Fibroblast of the aortic adventitia (primary cell): ENCODE data around the gene MOB2. TPM values are rescaled to one million over a fixed set of nuclear protein-coding genes. Genes with fewer than 3 reads are reported as not detected.

Source experiments
- DNase-seq: peaks from one replicate; pipeline ENCODE4 v3.0.0-alpha.2; 2010; ENCODE audit warnings: low read depth
- H3K4me3 ChIP-seq: 2 replicates; pipeline ENCODE4 v1.5.1; 2011; ENCODE audit warnings: low read depth, mild to moderate bottlenecking, control low read depth, low read length, moderate library complexity
- total RNA-seq: library from RNA; depleted of rRNA; stranded (reverse); fragments of >200 nt; gene quantifications from 2 replicates; pipeline ENCODE4 v1.2.3, GENCODE V29; 2012; ENCODE audit warnings: low replicate concordance
- TF ChIP-seq, protein P1 (sequence below): IDR thresholded peaks from 2 replicates; pipeline ENCODE4 v1.5.1; 2011; ENCODE audit warnings: mild to moderate bottlenecking, low read length, control low read depth, inconsistent platforms; ENCODE audit not compliant: insufficient read depth

MOB2 gene
- total RNA-seq, 1 donor, result 13.9 TPM

DNA sequence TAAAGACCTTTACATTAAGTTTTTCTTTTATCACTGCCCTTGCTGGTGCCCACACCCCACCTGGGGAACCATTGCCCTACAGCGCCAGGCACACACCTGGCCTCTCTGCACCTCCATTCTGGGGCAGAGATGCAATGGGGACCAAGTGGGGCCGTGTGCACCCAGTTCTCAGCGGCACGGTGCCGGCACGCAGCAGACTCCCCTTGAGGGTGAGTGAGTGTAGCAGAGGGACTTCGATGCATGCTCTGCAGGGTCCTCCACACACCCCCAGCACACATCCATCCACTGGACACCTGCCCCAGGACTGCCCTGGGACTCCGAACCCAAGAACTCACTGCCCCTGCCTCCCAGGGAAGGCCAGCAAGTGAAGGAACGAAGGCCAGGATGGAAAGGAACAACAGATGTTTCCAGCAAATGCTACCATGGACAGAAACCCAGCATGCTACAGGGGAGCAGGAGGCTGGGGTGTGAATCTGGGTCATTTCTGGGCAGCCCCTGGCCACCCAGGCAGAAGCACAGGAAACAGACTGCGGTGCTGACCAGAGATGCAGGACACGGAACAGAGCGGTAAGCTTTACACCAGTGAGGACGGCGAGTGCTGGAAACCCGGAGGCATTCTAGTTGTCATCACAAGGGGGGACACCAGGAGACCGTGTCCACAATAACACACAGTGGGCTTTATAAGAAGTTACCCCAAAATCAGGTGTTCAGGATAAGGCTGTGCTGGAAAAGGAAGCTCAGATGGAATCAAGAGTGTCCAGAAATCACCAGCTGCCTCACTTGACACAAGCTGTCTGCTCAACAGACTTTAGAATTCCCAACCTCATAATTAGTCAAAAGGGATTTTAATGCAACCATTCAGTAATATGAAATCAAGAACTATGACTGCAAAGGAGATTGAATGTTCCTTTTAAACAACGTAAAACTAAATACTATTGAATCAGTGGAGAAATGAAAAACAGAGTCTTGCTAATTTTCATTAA lies 32.7 kb upstream of the MOB2 start:
- H3K4me3 ChIP-seq, result no peak overlapping the region
- DNase-seq, result no peak
- TF ChIP-seq, protein P1, sequence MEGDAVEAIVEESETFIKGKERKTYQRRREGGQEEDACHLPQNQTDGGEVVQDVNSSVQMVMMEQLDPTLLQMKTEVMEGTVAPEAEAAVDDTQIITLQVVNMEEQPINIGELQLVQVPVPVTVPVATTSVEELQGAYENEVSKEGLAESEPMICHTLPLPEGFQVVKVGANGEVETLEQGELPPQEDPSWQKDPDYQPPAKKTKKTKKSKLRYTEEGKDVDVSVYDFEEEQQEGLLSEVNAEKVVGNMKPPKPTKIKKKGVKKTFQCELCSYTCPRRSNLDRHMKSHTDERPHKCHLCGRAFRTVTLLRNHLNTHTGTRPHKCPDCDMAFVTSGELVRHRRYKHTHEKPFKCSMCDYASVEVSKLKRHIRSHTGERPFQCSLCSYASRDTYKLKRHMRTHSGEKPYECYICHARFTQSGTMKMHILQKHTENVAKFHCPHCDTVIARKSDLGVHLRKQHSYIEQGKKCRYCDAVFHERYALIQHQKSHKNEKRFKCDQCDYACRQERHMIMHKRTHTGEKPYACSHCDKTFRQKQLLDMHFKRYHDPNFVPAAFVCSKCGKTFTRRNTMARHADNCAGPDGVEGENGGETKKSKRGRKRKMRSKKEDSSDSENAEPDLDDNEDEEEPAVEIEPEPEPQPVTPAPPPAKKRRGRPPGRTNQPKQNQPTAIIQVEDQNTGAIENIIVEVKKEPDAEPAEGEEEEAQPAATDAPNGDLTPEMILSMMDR, result no peak

DNA sequence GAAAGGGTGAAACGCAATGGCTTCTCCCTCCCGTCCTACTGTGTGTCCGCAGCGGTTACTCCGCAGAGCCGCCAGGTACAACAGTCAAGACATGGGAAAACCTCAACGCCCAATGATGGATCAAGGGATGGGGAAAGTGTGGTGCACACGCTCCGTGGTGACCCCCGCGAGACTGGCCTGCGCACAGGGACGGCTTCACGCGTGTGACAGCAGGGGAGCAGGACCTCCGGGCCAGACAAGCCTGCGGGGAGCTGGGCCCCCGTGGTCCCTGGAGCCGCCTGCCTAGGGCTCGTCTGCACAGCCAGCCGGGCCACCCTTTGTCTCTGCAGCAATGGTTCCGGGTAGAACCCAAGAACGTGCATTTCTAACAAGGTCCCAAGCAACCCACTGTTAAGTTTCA lies 31.7 kb upstream of the MOB2 start:
- no peak for DNase-seq
- H3K4me3 ChIP-seq, result no peak overlapping the region
- TF ChIP-seq, protein P1, result no peak

DNA sequence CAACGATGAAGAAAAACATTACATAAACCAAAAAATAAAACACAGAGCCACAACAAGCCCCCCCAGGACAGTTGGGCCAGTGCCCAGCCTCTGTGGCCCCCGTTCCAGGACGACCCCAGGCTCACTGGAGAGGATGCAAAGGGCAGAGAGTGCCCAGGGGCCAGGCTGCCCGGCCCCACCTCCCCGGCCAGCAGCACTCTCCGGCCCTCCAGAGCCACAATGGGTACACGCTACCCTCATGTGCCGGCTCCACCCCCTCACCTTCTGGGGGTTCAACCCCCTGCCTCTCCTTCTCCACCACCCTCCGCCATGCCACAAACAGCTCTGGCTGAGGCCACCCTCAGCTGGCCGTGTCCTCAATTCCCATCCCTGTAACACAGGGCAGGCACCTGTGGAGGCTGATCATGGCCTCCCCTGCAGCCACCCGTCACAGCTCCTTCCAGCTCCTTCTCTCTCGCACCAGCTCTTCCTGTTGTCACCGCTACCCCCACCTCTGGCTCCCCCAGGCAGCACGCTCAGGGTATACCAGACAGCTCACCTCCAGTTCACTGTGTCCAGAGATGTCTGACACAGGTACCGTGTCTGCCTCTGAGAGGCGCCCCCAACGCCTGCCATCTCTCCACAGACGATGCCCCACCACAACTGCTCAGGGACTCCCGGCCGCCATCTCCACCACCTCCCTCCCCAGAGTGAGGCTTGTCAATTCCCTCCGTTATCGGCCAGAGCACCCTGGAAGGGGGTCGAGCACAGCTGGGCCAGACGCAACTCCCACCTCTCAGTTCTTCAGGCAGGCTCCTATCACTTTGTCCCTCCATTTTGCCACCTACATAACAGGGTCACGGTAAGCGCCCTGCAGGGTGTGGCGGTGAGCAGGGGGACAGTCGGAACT lies 30.8 kb upstream of the MOB2 start:
- DNase-seq, result no peak
- TF ChIP-seq, protein P1, result no peak

DNA sequence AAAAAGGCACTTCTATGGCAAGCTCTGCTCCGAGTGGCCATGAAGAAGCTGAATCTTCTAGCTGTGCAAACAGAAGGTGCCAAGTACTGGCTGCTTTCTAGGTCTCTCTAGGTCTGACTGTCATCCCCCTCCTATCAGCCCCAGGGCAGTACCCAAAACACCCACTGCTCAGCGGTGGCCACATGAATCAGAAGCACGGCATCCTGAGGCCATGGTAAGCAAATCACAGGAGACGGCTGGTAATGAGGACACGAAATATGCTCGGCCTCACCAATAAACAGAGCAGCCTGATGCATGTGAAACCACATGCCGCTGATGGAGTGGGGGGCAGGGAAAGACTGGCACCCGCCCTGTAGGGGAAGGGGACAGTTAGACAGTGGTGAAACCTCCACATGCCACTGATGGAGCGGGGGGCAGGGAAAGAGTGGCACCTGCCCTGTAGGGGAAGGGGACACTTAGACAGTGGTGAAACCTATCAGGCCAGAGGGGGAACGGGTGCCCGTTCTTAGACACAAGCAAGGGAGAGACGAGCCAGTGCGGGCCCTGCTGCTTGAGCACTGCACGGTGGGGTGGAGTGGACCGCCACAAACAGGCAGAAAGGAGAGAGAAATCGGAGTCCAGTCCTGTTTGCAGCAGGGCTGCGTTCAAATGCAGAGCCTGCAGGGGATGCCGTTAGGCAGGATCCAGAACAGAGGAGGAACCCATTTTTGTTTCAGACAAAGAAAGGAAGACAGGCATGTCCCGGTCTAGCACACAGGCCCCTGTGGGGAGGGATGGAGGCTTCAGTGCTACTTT lies 29.9 kb upstream of the MOB2 start:
- H3K4me3 ChIP-seq, result no peak overlapping the region
- TF ChIP-seq, protein P1, result no peak
- DNase-seq, result no peak

More for the DNA sequence above, 30.8 kb upstream of the MOB2 start:
- H3K4me3 ChIP-seq, result no peak overlapping the region

DNA sequence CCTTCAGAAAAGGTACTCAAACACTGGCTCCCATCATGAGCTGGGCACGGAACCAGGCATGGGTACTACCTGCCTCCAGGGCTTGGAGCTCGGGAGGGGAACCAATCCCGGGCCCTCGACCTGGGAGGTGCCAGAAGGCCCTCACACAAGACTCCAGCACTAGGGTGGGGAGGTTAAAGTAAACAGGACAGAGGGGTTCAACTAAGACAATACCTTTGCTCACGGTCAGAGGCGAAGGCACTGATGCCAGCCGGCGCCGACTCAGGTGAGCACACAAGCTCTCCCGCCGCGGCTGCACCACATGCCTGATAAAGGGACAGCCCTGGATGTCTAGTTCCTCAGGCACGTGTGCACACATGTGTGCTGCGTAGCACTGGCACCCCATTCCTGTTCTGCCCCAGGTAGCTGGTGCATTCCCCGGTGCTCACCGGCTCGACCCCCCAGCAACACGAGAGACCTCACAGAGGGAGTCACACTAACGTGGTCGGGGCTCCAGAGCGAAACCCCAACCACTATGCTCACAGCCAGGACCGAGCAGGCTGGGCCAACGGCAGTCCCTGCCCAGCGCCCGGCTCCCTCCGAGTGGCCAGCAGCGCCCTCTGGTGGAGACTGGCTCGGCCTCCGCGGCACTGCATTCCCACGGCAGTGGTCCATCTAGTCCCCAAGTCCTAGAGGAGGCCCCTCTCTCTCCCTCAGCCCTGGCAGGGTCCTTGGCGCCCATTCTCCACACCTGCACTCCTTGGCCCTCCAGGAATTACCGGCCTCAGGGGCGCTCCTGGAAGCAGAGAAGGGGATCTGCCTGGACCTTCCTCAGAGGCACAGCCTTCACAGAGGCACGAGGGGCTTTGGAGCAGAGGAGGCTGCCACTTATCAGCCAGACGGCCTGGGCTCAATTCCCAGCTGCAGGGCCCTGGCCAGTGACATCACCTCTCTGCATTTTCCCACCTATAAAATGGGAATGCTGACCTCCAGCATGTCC lies 28.8 kb upstream of the MOB2 start:
- TF ChIP-seq, protein P1, result peak; percentile 92
- peak; percentile 58 for DNase-seq
- peak overlapping the region; percentile 22 for H3K4me3 ChIP-seq
